ENCODE measurements around the gene VWF.

The VWF gene

GRCh38 chr12:5996459-5996858, 128.0 kb downstream of the VWF start:
- H3K4me1 ChIP-seq (ENCODE audit: insufficient read depth, low read length, severe bottlenecking), result no peaks in the 10 kb centered on the region
- H4K20me1 ChIP-seq (ENCODE audit: insufficient read depth, low read length), result no peaks in the 10 kb centered on the region
- H3K27me3 ChIP-seq (ENCODE audit: insufficient read depth, low read length), result no peaks in the 10 kb centered on the region
- no peaks in the 10 kb centered on the region for H3F3A ChIP-seq (ENCODE audit: insufficient read depth, low read length)
- no peaks in the 10 kb centered on the region for H3K9me3 ChIP-seq (ENCODE audit: low read length)
- no peak overlapping the region for H3K27ac ChIP-seq (ENCODE audit: low read depth, low read length, poor library complexity, severe bottlenecking)
- no peak overlapping the region for H2AFZ ChIP-seq (ENCODE audit: low read length)
- no peaks in the 10 kb centered on the region for H3K9me2 ChIP-seq (ENCODE audit: low read depth, low read length)
- no peak for TF ChIP-seq CTCF (IDR thresholded peaks at IDR 0.05; ENCODE audit: low read length)
- no peak for TF ChIP-seq EZH2 (IDR thresholded peaks at IDR 0.05; ENCODE audit: borderline replicate concordance, low read length)
- H3K79me2 ChIP-seq (ENCODE audit: insufficient read depth, low read length), result no peaks in the 10 kb centered on the region
- no peaks in the 10 kb centered on the region for H3K36me3 ChIP-seq (ENCODE audit: insufficient read depth, low read length)
- no peak overlapping the region for H3K9ac ChIP-seq (ENCODE audit: low read length)
- H3K4me2 ChIP-seq (ENCODE audit: low read length), result no peak overlapping the region
- no peak overlapping the region for H3K4me3 ChIP-seq (ENCODE audit: low read depth, low read length, poor library complexity, severe bottlenecking)

GRCh38 chr12:5989621-5990020, 134.8 kb downstream of the VWF start:
- Histone ChIP-seq H3K4me1 (ENCODE audit: insufficient read depth, low read length, severe bottlenecking) (no peaks in the 10 kb centered on the region), H3K9me2 (ENCODE audit: low read depth, low read length) (no peaks in the 10 kb centered on the region), H2AFZ (ENCODE audit: low read length) (no peak overlapping the region), H3K27ac (ENCODE audit: low read depth, low read length, poor library complexity, severe bottlenecking) (no peak overlapping the region), H3K9me3 (ENCODE audit: low read length) (no peaks in the 10 kb centered on the region), H3F3A (ENCODE audit: insufficient read depth, low read length) (no peaks in the 10 kb centered on the region), H3K9ac (ENCODE audit: low read length) (no peak overlapping the region), H3K4me2 (ENCODE audit: low read length) (no peak overlapping the region), H3K4me3 (ENCODE audit: low read depth, low read length, poor library complexity, severe bottlenecking) (no peak overlapping the region), H3K79me2 (ENCODE audit: insufficient read depth, low read length) (no peaks in the 10 kb centered on the region), H3K36me3 (ENCODE audit: insufficient read depth, low read length) (no peaks in the 10 kb centered on the region), H4K20me1 (ENCODE audit: insufficient read depth, low read length) (no peaks in the 10 kb centered on the region), H3K27me3 (ENCODE audit: insufficient read depth, low read length) (no peaks in the 10 kb centered on the region)
- TF ChIP-seq CTCF (IDR thresholded peaks at IDR 0.05; ENCODE audit: low read length), result no peak
- no peak for TF ChIP-seq EZH2 (IDR thresholded peaks at IDR 0.05; ENCODE audit: borderline replicate concordance, low read length)

GRCh38 chr12:5988659-5989116, 135.8 kb downstream of the VWF start:
- TF ChIP-seq CTCF (IDR thresholded peaks at IDR 0.05; ENCODE audit: low read length) (peak; percentile 97), EZH2 (IDR thresholded peaks at IDR 0.05; ENCODE audit: borderline replicate concordance, low read length) (no peak)
- H3K27me3 ChIP-seq (ENCODE audit: insufficient read depth, low read length), result no peaks in the 10 kb centered on the region
- no peaks in the 10 kb centered on the region for H3K79me2 ChIP-seq (ENCODE audit: insufficient read depth, low read length)
- H2AFZ ChIP-seq (ENCODE audit: low read length), result no peak overlapping the region
- no peaks in the 10 kb centered on the region for H3F3A ChIP-seq (ENCODE audit: insufficient read depth, low read length)
- H4K20me1 ChIP-seq (ENCODE audit: insufficient read depth, low read length), result no peaks in the 10 kb centered on the region
- no peaks in the 10 kb centered on the region for H3K36me3 ChIP-seq (ENCODE audit: insufficient read depth, low read length)
- no peak overlapping the region for H3K4me3 ChIP-seq (ENCODE audit: low read depth, low read length, poor library complexity, severe bottlenecking)
- no peaks in the 10 kb centered on the region for H3K4me1 ChIP-seq (ENCODE audit: insufficient read depth, low read length, severe bottlenecking)
- H3K9ac ChIP-seq (ENCODE audit: low read length), result no peak overlapping the region
- H3K4me2 ChIP-seq (ENCODE audit: low read length), result no peak overlapping the region
- no peak overlapping the region for H3K27ac ChIP-seq (ENCODE audit: low read depth, low read length, poor library complexity, severe bottlenecking)
- no peaks in the 10 kb centered on the region for H3K9me3 ChIP-seq (ENCODE audit: low read length)
- no peaks in the 10 kb centered on the region for H3K9me2 ChIP-seq (ENCODE audit: low read depth, low read length)

Data from OCI-LY1 (cell line).